GM12892 (cell line): ENCODE results near the gene BRMS1.

ENCODE experiments used
- POLR2A ChIP-seq: IDR thresholded peaks from 2 replicates; pipeline ENCODE4 v1.6.1; 2011; ENCODE audit warnings: low read depth, low read length, control low read depth
- TAF1 ChIP-seq: IDR thresholded peaks from 2 replicates; pipeline ENCODE4 v1.6.1; 2011; ENCODE audit warnings: low read depth, mild to moderate bottlenecking, control low read depth, low read length, borderline replicate concordance

- no peak for TF ChIP-seq TAF1
- no peak for TF ChIP-seq POLR2A
Observed at GRCh38 chr11:66329165-66329673, 15.7 kb downstream of the BRMS1 start.
